NCI-H1092 treated with DMSO at 0.1 percent for 48 hours (cell line): Measurements from ENCODE around the gene NDST1.

Experiments used
- DNase-seq: peaks from one replicate; lab custom pipeline; 2025; lab: John Stamatoyannopoulos, UW

The NDST1 gene

DNA sequence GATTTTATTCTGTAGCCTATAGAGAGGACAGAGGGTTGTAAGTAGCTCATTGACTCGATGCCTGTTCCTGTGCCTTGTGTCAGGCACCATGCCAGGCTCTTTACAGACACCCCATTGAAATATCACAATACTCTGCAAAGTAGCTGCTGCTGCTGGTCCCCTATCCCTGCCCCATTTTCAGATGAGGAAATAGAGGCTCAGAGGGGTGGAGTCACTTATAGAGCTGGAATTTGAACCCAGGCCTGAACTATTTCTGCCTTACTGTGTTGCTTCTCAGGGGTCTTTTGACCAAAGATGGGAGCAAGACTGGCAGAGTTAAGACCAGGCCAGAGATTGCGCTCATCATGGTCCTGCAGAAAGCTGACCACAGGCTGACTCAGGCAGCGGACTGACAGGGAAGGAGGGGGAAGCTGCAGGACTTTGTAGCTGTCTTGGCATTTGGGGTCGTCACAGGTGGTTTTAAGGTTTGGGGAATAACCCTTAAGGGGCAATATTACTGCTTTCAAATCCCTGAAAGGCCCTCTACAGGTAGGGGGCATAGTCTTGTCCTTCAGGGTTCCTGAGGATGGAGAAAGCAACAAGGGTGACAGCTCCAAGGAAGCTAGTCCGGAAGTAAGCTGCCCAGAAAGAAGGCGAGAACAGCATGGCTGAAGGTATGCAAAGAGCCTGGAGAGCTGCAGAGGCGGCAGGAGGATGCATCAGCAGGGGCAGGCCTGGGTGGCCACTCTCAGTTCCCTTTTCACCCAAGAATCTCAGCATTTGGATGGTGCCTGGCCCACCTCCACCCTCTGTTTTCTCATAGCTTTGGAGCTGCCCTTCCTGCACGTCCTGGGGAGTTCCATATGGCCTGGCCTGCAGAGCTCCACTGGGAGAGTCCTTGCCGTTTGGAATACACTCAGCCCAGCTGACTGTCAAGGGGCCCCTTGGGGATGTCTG lies 18.3 kb upstream of the NDST1 start:
- DNase-seq: no peak

DNA sequence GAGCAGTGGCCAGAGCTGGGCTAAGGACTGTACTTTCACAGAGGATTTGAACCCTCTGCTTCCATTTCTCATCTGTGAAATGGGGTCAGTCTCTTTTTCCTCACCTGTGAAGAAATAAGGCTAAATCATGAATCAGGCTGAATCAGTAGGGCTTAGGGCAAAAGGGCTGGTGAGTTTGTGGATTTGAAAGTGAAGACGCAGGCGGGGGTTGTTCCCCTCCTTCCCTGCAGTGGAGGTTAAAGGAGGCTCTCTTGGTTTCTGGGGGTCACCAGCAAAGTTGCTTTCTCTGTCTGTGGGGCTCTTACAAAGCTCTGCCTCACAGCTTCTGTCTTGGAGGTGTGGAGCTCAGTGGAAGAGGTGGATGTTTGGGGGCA lies 17.6 kb upstream of the NDST1 start:
- no peak for DNase-seq

DNA sequence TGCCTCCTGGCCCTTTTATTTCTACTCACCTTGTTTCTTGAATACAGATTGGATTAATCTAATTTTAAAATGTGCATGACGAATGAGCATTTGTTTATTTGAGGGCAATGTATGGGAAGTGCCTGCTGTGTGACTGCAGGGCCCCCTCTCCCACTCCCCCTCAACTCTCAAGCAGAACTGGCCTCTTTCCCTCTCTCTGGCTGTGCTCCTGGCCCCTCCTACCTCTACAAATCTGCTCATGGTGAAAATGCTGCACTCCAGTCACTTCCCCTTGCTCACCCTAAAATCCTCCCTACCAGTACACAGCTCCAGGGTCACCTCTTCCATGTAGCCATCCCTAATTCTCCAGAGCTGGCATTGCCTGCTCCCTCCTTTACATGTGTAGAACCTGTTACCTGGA lies 17.2 kb upstream of the NDST1 start:
- DNase-seq: no peak

DNA sequence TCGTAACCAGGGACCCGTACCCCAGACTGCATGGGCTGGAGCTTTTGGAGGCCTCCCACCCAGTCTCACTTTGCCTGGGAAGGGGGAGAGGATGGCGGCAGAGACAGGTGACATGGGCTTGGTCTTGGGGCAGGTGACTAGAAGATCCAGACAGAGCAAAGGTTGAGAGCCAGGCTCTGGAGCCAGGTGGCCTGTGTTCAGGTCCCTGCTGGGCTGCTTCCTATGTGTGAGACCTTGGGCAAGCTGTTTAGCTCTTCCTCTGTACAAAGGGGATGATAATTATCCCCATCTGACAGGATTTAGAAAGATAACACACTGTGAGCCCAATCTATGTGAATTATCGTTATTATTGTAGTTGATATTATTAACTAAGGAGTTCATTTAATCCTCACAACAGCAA lies 16.1 kb upstream of the NDST1 start:
- DNase-seq: no peak

DNA sequence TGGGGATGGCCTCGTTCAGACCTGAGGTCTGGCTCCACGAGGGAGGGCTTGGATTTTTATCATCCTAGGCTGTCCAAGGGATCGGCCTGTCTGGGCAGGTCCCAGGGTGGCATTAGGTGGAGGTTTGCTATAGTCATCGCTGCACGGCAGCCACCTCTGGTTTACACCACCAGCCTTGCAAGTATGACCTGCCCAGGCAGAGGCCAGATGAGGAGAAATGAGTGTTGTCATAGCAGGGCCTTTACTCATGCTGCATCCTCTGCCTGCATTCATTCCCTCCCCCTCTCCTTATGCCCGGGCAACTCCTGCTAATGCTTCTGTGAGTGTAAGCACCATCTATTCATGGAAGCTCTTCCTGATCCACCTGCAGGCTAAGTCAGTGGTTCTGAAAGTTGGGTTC lies 15.3 kb upstream of the NDST1 start:
- no peak for DNase-seq

DNA sequence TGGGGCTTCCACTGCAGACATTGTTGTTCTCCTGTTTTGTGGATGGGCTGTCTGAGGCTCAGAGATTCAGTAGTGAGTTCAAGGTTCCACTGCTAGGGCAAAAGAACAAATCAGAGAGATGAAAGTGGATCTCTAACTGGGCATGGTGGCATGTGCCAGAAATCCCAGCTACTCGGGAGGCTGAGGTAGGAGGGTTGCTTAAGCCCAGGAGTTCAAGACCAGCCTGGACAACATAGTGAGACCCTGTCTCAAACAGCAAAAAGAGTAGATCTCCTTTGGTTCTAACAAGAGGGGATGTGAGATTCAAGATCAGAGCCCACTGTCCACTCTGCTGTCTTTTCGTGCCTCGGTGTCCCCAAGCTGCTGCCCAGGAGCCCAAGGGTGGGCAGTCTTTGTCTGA lies 11.8 kb upstream of the NDST1 start:
- DNase-seq: no peak

DNA sequence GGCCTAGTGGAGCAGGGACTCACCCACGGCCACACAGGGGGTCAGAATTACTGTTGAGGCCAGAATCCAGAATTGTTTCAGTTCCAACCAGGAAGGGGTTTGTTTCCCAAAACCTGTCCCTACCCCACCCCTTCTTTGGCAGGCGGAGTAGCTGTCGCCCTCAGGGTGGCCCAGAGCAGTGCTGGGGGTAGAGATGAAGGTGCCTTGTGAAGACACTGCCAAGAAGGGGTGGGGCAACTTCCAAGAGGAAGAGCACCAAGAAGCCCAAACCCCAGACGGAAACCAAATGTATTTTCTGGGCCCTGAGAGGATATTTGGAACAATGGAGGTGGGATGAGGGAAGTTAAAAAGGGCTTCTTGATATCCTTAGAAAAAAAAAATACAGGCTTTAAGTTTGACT lies 11.4 kb upstream of the NDST1 start:
- DNase-seq: no peak

DNA sequence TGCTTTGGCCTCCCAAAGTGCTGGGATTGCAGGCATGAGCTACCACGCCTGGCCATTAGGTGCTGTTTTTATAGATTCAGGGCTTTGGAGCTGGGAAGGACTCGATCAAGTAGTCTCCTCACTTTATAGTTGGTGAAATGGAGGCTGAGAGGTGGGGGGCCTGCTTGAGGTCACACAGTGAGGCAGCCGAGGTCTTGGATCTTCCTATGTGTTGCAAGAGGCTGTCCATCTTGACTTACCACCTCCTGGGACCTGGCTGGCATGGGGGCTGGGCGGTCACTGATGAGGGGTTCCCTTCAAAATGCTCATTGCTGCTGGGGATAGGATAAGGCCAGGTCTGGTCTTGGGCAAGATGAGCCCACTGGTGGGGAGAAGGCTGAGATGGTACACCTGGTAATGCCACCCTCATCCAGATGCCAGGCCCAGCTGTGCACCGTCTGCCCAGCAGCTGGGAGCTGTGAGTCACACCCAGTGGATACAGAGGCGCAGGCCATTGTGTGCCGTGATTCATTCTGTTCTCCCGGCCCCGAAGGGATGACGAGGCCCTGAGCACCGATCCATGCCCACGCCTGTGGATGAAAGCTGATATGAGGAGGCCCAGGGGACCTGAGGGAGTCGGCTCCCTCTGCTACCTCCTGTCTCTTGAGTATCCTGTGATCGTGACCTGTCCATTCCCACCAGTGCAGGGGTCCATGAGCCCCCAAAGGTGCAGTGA lies 10.5 kb upstream of the NDST1 start:
- peak; percentile 0 for DNase-seq

DNA sequence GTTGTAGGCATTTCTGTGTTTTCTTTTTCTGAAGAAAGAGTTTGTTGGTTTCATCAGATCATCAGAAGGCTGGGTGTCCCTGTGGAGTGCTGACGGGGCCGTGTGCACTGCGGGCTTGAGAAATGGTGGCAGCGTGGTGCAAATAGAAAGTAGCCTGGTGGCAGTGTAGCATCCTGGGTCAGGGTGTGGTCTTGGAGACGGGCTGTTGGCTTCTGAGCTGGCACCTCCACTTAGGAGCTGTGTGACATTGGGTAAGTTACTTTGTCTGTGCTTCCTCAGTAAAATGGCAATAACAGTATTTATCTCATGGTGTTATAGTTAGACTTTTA lies 10.0 kb upstream of the NDST1 start:
- no peak for DNase-seq

DNA sequence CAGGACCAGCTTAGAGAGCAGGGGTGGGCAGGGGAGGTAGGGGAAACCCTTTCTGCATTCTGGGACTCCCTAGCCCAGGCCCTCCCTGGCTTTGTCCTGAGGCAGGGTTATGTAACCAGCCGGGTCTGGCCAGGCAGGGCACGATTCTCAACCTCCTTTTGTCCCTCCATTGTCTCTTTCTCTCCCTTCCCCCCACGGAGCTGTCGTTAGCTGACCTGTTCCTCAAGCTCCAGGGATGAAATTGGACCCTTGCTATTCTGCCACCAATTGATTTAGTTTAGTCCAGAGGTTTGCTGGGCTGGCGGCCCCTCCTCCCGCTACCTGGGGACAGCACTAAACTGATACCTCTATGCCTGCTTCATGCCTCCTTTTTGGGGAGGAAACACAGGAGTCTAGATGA lies 9.4 kb upstream of the NDST1 start:
- no peak for DNase-seq

DNA sequence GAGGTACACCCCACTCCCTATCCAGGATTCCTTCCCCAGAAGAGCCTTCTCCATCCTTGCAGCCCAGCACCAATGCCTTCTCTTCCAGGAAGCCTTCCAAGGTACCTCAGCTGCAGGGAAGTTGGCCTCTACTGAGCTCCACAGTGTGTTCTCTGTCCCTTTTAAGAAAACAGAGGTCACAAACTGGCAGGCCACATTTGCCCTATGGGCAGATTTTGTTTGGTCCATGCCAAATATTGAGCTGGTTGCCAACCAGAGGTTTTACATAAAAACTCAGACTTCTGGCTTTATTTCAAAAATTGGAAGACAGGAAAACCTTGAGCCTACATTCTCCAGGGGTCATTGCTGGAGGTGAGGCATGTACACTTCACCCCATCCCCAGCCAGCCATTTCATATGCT lies 9.0 kb upstream of the NDST1 start:
- DNase-seq: no peak

DNA sequence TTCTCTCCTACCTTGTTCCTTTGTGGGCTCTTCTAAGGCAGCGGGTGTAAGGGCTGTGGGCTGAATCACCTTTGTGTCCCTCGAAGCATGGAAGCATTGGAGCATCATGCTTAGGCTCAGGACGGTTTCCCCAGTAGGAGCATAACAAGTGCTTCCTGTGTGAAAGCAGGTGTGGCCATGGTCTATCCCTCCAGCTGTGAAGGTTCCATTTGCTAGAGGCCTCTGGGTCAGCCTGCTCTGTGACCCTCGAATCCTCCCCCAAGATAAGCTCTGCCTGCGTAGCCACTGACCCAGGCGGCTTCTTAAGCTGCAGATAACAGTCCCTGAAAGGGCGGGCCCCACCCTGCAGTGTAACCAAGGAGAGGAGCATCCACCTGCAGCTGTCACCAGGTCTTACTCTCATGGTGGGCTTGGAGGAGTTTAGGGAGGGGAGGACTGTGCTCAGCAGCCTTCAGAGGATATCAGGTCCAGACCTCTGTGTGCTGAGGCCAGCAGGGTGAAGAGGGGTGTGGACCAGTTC lies 8.4 kb upstream of the NDST1 start:
- DNase-seq: no peak

DNA sequence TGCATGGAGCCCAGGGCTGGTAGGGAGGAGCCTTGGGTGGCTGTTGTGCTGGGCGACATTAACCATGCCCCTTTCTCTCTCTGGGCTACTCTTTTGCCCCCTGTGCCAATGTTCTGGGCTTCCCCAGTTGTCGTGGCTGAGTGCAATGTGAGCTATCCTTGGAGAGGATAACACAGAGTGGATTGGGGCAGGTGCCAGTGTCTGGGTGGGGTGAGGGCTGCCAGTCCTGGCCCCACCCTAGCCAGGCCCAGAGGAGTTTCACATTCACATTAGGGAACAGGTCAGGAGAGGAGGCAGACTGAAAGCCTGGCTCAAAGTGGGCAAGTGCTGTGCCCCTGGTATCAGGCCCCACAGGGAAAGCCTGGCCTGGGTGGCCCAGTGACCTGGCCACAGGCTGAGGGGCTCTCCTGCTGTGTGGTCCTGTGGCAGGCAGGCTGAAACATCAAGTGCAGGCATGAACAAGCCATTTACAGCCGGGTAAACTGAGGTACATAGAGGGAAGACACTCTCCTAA lies 7.5 kb upstream of the NDST1 start:
- DNase-seq: no peak

DNA sequence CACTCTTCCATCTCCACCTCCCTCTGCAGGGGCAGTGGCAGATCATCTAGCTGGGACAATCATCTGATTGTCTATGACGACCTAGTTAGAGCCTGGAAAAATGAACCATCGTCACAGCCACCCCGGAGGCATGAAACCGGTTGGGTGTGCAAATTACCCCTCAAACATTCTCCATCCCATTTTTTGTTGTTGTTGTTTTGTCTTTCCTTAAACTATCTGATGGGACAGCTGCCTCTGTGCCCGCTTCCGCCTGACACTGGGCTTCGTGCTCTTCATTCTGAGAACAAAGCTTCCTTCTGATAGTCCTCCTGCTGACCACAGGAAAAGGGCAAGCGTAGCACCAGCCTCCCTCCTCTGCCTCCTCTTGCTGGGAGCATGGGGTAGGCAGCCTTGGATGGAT lies 7.0 kb upstream of the NDST1 start:
- no peak for DNase-seq

DNA sequence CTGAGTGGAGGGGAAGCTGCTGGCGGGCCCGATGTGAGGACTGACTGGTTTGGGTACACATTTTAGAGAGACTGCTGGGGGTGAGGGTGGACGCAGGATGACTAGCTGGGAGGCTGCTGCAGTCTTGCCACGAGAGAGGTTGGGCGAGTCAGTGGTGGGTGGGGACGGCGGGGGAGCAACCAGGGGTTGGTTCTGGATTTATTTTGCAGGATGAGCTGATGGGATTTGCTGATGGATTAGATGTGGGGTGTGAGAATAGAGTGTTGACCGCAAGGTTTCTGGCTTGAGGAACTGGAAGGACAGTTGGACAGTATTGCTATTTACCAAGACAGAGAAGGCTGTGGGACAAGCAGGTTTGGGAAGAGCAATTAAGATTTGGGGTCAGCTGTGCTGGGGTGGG lies 5.8 kb upstream of the NDST1 start:
- no peak for DNase-seq

DNA sequence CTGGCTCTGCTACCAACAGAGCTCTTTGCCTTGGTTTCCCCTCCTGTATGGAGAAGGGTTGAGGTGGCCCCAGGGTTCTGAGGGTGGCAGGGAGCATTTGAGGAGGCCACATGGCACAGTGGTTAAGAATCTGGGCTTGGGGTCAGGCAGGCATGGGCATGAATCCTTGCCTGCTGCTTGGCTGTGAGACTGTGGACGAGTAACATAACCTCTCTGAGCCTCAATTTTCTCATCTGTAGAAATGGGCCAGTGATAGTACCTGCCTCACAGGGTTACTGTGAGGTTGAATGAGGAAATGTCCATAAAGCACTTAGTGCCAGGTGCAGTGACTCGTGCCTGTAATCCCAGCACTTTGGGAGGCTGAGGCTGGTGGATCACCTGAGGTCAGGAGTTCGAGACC lies 5.1 kb upstream of the NDST1 start:
- DNase-seq: no peak

DNA sequence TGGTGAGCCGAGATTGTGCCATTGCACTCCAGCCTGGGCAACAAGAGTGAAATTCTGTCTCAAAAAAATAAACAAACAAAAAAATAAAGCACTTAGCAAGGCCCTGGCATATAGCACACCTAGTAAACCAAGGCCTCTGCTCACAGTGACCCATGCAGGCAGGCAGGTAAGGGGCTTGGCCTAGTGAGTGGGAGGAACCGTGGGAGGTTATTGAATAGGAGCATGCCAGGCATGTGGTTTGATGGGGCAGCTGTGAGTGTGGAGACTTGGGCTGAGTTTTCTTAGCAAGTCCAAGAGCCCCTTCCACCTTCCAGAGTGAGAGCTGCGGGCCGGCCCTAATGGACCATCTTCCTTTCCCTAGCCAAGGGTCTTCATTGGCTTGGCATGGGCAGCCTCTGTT lies 4.5 kb upstream of the NDST1 start:
- DNase-seq: no peak

DNA sequence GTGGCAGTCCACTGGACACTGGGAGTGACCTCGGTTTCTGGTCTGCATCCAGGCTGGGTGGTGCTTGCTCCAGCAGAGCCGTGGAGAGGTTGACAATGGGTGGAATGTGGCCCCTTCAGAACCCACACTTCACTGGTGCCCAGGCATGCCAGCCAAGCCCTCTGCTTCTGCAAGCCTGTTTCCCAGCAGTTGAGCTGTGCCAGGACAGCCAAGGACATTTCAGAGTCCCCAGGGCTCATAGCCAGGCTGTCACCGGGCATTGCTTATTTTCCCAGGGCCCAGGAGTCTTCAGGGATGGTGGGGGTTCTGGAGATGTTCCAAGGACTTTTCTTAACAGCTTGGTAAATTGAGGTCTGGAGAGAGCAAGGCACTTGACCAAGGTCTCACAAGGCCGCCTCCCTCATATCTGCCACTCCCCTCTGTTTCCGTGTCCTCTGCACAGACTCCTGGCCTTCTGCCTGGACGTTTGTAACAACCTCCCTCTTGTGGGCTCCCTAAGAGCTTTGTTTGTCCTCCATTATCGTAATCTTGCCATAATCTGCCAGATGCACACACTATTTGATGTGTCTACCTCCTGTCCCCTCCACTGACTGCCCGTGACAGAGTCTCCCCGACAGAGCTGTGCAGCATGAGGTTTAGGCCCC lies 3.8 kb upstream of the NDST1 start:
- peak; percentile 37 for DNase-seq

DNA sequence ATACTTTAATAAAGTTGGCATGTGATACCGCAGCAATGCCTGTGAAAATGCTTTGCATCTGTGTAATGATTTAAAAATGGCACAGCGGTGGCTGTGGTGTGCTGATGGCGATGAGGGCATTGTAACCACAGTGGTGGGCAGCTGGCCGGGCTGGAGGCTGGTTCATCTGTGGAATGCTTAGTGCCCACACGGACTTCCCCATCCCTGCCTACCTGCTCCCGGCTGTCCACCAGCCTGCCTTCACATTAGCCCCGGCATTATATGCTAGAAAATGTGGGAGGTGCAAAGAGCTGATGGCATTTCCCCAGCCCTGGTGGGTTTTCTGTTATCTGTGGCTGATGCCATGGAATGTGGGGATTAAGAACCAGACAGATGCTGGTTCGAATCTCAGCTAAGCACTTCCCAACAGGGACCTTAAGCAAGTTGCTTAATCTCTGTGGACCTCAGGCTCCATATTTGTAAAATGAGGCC lies 2.9 kb upstream of the NDST1 start:
- DNase-seq: no peak

DNA sequence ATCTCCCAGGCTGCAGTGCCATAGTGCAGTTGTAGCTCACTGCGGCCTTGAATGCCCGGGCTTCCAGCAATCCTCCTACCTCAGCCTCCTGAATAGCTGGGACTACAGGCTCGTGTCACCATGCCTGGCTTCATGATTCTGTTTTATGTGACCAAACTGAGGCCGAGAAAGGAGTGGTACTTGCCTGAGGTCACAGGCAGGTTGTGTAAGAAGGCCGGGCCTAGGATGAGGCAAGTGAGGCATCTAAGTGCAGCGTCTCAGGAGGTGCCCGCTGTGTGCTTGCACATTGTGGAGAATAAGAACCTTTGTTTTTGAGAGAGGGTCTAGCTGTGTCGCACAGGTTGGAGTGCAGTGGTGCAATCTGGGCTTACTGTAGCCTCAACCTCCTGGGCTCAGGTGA lies 2.1 kb upstream of the NDST1 start:
- no peak for DNase-seq

DNA sequence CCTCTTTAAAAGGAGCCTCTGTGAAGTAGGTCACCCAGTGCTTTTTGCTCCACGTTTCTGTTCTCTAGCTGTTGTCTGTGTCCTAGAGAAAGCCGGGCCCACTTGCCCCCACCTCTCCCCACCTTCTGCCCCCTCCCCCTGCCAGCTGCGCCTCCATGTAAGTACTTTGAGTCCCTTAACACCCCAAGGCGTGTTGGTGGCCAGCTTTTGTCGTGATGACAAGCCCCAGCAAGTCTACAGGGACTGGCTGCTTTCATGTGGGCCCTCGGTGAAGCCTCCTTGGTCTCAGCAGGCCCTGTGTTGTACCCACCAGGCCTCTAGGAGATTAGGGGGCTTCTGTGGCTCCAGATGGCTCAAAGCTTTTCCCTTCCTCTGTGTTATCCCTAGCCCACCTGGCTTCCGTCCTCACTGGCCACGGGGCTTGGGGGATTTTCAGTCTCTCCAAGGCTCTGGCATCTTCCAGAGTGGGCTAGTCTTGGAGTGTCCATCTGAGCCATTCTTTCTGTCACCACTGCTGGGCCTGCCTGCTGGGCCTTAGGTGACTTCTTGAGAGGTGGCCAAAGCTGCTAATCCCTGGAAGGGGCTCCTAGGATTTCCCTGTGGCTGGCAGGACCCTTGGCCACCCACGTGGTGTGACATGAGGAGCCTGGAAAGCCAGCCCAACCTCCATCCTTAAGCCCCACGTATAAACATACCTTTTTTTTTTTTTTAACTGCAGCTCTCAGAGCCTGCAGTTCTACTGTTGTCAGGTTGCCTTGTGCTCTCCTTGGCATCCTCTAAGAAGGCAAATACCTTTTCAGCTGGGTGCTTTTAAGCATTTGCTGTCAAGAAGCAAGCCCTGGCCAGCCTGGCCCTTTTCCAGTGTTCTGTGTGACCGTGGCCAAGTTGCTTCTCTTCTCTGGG lies 1.1 kb upstream of the NDST1 start:
- DNase-seq: no peak

DNA sequence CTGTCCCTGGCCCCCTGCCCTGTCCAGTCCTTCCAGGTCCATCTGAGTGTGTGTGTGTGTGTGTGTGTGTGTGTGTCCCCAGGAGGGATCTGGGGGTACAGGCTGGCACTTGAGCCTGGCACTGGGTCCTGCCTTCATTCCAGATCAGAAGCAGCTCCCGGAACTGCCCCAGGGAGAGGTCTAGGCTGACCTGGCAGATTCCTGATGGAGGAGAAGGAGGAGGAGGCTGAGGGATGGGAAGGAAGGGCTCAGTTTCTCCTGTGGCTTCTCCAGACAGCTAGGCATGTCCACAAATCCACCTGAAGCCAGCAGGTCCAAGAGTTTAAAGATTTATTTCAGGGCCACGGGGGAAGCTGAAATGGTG lies 328 bp downstream of the NDST1 start:
- no peak for DNase-seq
